Activated naive CD8-positive, alpha-beta T cell treated with anti-CD3 and anti-CD28 coated beads, Interleukin-2, amount 50 U/mL, for 24 hours (primary cell): ENCODE results near the gene TH.

Experiments used
- ATAC-seq: fragments of 150-1000 bp; cut with Tn5 transposase; one replicate; pipeline ENCODE4 v1.10.0; 2021
- DNase-seq: peaks from one replicate; pipeline ENCODE4 v3.0.0; 2021
- H3K27ac Mint-ChIP-seq: one replicate; pipeline ENCODE4 v1.8.0; 2021; ENCODE audit warnings: mild to moderate bottlenecking, mixed read lengths
- H3K27me3 Mint-ChIP-seq: one replicate; pipeline ENCODE4 v1.8.0; 2021; ENCODE audit warnings: mixed read lengths
- H3K36me3 Mint-ChIP-seq: one replicate; pipeline ENCODE4 v1.8.0; 2021; ENCODE audit warnings: low read depth, mixed read lengths
- H3K4me1 Mint-ChIP-seq: one replicate; pipeline ENCODE4 v1.8.0; 2021; ENCODE audit warnings: mixed read lengths
- H3K4me3 Mint-ChIP-seq: one replicate; pipeline ENCODE4 v1.8.0; 2021; ENCODE audit warnings: mild to moderate bottlenecking, moderate library complexity, mixed read lengths
- H3K9me3 Mint-ChIP-seq: one replicate; pipeline ENCODE4 v1.8.0; 2021; ENCODE audit warnings: mixed read lengths

The TH gene

DNA sequence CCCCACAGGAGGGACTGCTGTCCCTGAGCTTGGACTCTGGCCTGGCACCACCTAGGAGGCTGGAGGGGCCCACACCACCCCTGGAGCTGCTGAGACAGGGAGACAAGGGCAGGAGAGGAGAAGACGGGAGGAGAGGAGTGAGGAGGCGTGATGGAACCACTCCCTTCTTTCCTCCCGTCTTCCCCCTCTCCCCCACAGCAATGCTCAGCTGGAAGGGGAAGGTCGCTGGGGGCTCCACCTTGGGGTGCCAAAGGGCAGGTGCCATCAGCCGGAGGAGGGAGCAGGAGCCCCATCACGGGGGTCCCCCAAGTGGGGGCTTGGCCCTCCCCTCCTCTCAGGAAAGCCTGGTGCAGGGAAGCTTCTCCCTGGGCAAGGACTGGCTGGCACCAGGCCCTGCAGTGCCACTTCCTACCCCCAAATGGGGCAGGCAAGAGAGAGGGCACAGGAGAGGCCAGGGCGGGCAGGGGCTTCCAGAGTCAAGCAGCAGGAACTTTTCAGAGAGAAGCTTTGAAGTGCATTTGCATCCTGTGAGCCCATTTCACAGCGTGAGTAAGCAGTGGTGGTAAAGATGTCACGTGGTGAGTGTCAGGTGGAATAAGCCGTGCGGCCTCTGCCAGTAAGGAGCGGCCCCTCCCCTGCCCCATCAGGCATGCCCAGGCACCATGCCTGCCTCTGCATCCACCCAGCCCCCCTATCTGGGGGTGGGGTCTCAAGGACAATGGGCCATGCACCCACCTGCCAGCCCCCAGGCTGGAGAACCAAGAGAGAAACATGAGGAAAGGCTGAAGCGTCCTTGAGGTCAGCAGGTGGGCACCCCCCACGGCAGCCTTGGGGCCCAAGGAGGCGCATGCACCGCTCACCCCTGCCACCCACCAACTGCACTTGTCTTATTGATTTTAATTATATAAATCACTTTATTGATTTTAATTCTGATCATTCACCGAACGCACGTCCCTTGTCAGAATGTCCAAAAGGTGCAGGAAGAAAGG lies 37.3 kb downstream of the TH start:
- Mint-ChIP-seq H3K27ac (no peak overlapping the region), H3K4me3 (no peak overlapping the region), H3K36me3 (no peaks in the 10 kb centered on the region), H3K27me3 (peaks cover 61% of the 10 kb centered on the region), H3K4me1 (peaks cover 5% of the 10 kb centered on the region), H3K9me3 (no peaks in the 10 kb centered on the region)
- no peak for ATAC-seq
- DNase-seq = no peak

DNA sequence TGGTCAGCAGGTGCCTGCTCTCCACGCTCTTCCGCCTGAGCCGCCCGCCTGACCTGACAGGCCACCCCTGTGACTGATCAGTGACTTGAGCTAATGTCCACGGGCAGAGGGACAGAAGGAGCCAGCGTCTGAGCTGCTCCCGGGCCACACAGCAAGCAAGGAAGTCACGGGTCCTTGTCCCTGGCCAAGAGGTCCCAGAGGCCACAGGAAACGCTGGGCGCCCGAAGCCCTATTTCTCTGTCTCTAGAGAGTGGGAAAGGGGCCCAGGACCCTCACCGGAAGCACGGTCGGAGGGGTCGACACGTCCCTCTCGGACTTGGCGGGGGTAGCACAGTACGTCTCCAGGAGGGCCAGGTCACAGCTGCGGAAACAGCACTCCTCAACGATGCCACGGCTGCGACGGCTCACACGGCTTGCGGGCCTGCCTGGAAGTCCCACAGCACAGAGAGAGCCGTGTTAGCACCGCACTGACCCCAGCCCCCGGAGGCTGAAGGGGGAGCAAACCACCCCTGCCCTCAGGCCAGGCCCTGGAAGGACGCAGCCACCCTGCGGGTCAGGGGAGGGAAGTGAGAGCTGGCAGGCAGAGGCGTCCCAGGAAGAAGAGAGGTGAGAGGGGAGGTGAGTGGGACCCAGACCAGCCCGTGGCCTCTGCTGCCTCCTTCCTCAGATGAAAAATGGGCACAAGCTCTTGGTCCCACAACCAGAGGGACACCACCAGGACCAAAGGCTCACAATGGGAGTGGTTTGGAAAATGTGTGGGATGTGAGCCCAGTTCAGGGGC lies 38.2 kb downstream of the TH start:
- DNase-seq (no peak), ATAC-seq (no peak)
- Mint-ChIP-seq H3K4me3 (no peak overlapping the region), H3K9me3 (no peaks in the 10 kb centered on the region), H3K27ac (no peak overlapping the region), H3K27me3 (peaks cover 65% of the 10 kb centered on the region), H3K4me1 (peaks cover 5% of the 10 kb centered on the region), H3K36me3 (no peaks in the 10 kb centered on the region)

DNA sequence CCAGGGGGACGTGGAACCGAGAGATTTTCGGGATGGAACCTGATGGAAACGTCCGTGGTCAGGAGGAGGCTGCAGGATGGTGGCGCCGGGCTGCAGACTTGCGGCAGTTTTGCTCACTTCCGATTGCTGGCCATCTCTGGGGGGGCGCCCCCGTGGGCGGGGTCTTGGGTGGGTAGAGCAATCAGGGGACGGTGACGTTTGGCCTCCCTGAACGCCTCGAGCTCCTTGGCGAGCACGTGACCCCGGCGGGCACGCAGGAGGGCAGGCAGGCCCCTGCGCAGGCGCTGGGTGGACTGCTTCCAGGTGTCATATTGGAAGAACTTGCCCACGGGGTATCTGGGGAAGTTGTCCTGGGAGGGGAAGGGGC lies 38.8 kb downstream of the TH start:
- no peak overlapping the region for H3K4me3 Mint-ChIP-seq
- DNase-seq (no peak), ATAC-seq (no peak)
- H3K9me3 Mint-ChIP-seq = no peaks in the 10 kb centered on the region
- H3K4me1 Mint-ChIP-seq = peaks cover 3% of the 10 kb centered on the region
- no peak overlapping the region for H3K27ac Mint-ChIP-seq
- H3K36me3 Mint-ChIP-seq = no peaks in the 10 kb centered on the region
- H3K27me3 Mint-ChIP-seq = peaks cover 62% of the 10 kb centered on the region

DNA sequence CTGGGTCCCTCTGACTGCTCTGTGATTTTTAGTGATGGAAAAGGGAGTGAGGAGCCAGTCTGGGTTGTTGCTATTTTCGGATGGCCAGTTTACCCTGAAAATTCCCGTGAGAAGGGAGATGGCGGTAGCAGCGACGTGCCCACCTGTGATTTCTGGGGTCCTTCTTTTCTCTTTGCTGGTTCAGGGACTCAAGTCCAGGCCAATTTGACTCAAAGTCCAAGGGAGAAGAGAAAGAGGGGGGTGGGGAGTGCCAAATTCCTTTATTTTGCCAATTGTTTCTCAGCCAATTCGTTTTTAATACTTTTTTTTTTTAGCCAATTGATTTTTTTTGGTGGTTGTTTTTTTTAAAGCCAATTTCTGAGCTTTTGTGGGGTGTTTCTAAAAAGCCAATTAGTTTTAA lies 39.4 kb downstream of the TH start:
- H3K27ac Mint-ChIP-seq = no peak overlapping the region
- no peak overlapping the region for H3K4me3 Mint-ChIP-seq
- H3K36me3 Mint-ChIP-seq = no peaks in the 10 kb centered on the region
- H3K27me3 Mint-ChIP-seq = peaks cover 60% of the 10 kb centered on the region
- no peaks in the 10 kb centered on the region for H3K9me3 Mint-ChIP-seq
- no peak for DNase-seq
- no peaks in the 10 kb centered on the region for H3K4me1 Mint-ChIP-seq
- no peak for ATAC-seq

DNA sequence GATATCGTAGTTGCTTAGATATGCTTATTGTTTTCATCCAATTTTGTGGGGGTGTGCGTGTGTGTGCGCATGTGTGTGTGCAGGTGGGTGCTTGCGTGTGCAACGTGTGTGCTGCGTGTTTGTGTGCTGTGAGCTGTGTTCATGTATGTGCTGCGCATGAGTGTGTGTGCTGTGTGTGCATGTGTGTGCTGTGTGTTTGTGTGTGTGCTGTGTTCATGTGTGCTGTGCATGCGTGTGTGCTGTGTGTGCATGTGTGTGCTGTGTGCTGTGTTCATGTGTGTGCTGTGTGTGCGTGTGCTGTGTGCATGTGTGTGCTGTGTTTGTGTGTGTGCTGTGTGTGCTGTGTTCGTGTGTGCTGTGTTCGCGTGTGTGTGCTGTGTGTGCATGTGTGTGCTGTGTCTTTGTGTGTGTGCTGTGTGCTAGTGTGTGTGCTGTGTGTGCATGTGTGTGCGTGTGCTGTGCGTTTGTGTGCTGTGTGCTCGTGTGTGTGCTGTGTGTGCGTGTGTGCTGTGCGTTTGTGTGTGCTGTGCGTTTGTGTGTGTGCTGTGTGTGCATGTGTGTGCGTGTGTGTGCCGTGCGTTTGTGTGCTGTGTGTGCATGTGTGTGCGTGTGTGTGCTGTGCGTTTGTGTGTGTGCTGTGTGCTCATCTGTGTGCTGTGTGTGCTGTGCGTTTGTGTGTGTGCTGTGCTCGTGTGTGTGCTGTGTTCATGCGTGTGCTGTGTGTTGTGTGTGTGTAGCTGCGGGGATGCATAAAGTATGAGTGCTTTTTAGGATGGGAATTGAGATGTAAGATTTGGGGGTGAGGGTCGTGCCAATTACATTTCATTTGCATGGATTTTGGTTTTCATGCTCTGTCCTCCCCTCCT lies 40.0 kb downstream of the TH start:
- Mint-ChIP-seq H3K9me3 (no peaks in the 10 kb centered on the region), H3K4me3 (no peak overlapping the region), H3K4me1 (no peaks in the 10 kb centered on the region), H3K27me3 (peaks cover 54% of the 10 kb centered on the region), H3K27ac (no peak overlapping the region), H3K36me3 (no peaks in the 10 kb centered on the region)
- DNase-seq (no peak), ATAC-seq (no peak)

DNA sequence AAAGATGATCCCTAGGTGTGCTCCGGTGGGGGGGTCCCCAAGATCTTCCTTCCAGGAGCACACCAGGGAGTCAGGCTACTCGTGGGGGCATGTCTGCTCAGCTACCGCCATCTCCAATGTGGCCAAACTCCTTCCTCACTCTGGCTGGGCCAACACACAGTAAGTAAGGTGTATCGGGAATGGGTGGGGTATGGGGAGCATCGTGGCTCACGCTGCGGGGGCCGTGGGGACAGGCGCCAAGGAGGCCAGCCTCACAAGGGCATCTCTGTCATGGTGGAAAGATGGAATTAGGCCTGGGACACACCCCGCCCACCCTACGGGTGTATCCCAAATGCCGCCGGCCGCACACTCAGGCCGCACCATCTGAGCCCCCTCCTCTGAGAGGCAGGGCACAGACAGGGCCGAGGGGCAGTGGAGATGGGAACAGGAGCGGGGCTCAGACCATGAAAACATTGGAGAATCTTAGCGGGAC lies 40.7 kb downstream of the TH start:
- no peak for ATAC-seq
- peaks cover 48% of the 10 kb centered on the region for H3K27me3 Mint-ChIP-seq

DNA sequence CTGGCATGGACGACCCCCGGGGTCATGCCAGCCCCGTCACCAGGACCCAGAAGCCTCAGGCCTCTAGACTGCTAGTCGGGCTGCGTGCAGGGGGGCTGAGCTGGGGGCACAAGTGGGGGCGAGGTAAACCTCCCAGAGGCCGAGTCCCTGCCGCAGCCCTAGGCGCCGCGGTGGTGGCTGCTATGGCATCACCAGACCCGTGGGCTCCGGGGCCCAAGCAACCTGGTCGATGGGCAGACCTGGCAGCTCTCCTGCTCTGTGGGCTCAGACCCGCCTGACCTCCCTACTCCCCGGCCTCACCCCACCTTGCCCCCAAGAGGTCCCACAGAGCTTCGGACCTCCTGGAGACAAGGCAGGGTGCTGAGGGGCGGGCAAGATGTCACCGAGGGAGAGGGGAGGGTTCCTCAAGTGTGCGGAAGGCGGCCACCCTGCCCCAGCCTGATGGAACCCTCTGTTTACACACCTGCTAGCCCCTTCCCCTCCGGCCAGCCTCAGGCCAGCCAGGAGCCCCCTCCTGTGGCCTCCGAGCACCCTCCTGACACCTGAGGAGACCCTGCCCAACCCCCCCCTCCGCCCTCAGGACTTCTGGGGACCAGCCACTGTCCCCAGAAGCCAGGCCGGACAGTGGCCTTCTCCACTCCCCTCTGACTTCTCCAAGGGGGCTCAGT lies 41.8 kb downstream of the TH start:
- Mint-ChIP-seq H3K4me3 (no peak overlapping the region), H3K9me3 (no peaks in the 10 kb centered on the region), H3K4me1 (no peaks in the 10 kb centered on the region), H3K27me3 (peaks cover 39% of the 10 kb centered on the region), H3K36me3 (no peaks in the 10 kb centered on the region), H3K27ac (no peak overlapping the region)
- ATAC-seq = no peak
- no peak for DNase-seq

More for the DNA sequence above, 40.7 kb downstream of the TH start:
- Mint-ChIP-seq H3K36me3 (no peaks in the 10 kb centered on the region), H3K9me3 (no peaks in the 10 kb centered on the region), H3K4me1 (no peaks in the 10 kb centered on the region), H3K27ac (no peak overlapping the region), H3K4me3 (no peak overlapping the region)
- DNase-seq = no peak

DNA sequence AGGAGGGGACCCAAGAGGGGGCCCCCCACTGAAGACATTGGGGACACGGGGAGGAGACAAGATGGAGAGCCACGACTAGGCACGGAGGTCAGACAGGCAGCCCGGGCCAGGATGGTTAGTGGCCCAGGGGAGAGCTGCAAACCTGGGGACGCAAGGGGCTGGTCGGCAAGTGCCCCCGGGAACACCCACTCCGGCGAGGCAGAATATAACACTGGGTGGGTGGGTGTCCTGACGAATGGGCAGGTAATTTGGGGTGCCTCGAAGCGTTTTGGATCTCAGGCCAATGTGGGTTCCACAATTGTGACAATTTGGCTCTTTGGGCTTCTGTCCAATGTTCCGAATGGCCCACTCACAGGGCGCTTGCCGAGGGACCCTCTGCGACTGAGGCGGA lies 42.3 kb downstream of the TH start:
- Mint-ChIP-seq H3K4me3 (no peak overlapping the region), H3K36me3 (no peaks in the 10 kb centered on the region), H3K9me3 (no peaks in the 10 kb centered on the region), H3K27ac (no peak overlapping the region), H3K27me3 (peaks cover 40% of the 10 kb centered on the region), H3K4me1 (no peaks in the 10 kb centered on the region)
- ATAC-seq = no peak
- DNase-seq = no peak

DNA sequence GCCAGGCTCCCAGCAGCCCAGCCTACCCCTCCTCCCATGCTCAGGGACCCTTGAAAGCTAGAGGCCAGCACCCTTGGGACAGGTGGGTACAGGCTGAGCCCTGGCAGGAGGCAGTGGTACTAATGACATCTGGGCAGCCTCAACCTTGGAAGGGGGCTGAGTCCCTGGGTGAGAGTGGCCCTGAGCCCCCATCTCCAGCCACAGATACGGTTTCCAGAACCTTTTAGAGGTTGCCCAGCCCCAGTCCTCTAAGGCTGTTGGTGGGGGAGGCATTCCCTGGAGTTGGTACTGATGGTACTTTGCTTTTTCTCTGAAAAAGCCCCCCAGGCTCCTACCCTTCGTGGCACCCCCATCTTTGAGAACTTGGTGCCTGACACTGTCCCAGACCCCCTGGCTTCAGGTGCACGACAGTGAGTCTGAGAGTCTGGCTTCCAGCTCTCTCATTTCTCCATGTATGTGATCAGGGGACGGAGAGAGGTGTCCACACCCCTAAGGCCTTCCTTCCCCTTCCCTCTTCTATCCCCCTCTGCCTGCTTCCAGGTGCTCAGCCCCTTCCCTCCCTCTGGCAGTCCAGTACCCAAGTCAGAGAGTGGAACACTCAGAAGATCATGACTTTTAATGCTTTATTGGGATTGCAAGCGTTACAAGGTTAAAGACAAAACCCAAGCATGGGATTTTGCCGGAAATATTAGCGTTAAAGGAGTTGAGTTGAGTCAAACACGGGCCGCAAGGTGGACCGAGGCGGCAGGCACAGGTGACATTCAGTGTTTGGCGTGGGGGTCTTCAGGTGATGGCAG lies 42.9 kb downstream of the TH start:
- DNase-seq (no peak), ATAC-seq (no peak)
- Mint-ChIP-seq H3K4me3 (no peak overlapping the region), H3K4me1 (no peaks in the 10 kb centered on the region), H3K27ac (no peak overlapping the region), H3K27me3 (peaks cover 39% of the 10 kb centered on the region), H3K36me3 (no peaks in the 10 kb centered on the region), H3K9me3 (no peaks in the 10 kb centered on the region)

DNA sequence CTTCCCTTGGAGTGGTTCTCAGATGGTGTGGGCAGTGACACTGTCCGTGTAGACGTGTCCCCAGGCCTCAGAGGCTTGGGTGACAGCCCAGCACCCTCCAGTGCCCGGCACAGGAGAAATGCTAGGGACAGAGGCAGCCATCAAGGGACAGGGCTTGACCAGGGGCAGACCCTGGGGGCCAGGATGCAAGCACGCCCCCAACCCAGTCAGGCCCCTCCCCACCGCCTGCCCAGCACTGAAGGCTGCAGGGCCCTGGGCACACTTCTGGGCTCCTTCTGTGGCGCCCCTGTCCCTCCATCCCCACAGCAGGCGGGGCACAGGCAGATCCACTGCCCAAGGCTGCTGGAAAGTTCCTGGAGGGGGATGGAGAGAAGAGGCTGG lies 43.5 kb downstream of the TH start:
- DNase-seq = no peak
- H3K9me3 Mint-ChIP-seq = no peaks in the 10 kb centered on the region
- H3K27me3 Mint-ChIP-seq = peaks cover 40% of the 10 kb centered on the region
- no peak overlapping the region for H3K4me3 Mint-ChIP-seq
- H3K36me3 Mint-ChIP-seq = no peaks in the 10 kb centered on the region
- no peaks in the 10 kb centered on the region for H3K4me1 Mint-ChIP-seq
- ATAC-seq = no peak
- no peak overlapping the region for H3K27ac Mint-ChIP-seq

DNA sequence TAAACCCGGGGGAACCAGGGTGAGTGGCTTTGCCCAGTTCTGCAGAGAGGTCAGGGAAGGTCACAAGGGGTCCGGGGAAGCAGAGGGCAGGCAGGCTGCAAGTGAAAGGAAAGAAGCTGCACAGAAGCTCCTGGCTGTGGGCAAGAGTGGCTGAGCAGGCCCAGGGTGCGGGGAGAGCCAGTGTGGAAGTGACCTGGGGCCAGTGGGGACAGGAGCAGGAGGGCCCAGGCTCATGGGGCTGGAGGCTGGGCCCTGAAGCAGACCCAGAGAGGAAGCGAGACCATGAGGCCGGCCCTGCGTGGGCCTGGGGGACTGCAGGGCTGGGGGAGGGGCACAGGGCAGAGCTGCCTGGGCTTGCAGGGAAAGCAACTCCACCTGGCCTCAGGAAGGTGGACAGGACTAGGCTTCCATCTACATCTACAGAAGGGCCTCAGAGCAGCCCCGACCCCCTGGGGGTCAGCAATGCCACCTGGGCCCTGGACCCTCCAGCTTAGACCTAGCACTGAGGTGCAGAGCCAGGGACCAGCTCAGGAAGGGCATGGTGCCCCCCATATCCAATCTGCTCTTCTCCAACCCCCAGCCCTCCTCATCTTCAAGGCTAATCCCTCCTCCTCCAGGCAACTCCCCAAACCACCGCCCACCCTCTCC lies 44.0 kb downstream of the TH start:
- H3K27ac Mint-ChIP-seq = no peak overlapping the region
- H3K4me3 Mint-ChIP-seq = no peak overlapping the region
- no peaks in the 10 kb centered on the region for H3K9me3 Mint-ChIP-seq
- H3K27me3 Mint-ChIP-seq = peaks cover 39% of the 10 kb centered on the region
- no peaks in the 10 kb centered on the region for H3K36me3 Mint-ChIP-seq
- H3K4me1 Mint-ChIP-seq = no peaks in the 10 kb centered on the region
- DNase-seq (no peak), ATAC-seq (no peak)

DNA sequence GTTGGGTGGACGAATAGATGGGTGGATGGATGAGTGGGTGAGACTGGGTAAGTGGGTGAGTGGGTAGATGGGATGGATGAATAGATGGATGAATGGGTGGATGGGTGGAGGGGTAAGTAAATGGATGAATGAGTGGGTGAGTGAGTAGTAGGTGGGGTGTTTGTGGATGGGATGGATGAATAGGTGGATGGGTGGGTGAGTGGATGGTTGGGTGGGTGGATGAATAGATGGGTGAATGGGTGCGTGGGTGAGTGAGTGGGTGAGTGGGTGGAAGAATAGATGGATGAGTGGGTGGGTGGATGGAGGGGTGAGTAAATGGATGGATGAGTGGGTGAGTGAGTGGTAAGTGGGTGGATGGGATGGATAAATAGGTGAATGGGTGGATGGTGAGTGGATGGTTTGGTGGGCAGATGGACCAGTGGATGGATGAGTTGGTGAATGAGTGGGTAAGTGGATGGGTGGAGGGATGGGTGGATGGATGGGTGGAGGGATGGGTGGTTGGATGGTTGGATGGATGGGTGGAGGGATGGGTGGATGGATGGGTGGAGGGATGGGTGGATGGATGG lies 45.0 kb downstream of the TH start:
- Mint-ChIP-seq H3K9me3 (no peaks in the 10 kb centered on the region), H3K36me3 (no peaks in the 10 kb centered on the region), H3K4me3 (no peak overlapping the region), H3K4me1 (no peaks in the 10 kb centered on the region), H3K27me3 (peaks cover 33% of the 10 kb centered on the region), H3K27ac (no peak overlapping the region)
- no peak for DNase-seq
- ATAC-seq = no peak
